Activated CD4-positive, alpha-beta T cell treated with anti-CD3 and anti-CD28 coated beads, Interleukin-2, amount 50 U/mL, for 24 hours (primary cell): ENCODE results near the gene GSTO1.
"Not testable (repeated sequence)": the region's sequence is repeated elsewhere in the genome, so short reads cannot be mapped to it uniquely, and the experiment has no call there.

Experiments used
- DNase-seq, 2 donors: peaks; one replicate each; pipeline ENCODE4 v3.0.0-alpha.2; 2020; ENCODE audit warnings: low read depth in 1 of 2, low spot score in 1 of 2

The GSTO1 gene

GRCh38 chr10:104254493-104255310, at the start of gene GSTO1:
Gene GSTO1, plus strand, starts transcription at chr10:104254892. Its CDS starts 37 bp downstream, at chr10:104254929.
- peak; percentile 24 to 46 for DNase-seq

GRCh38 chr10:104208730-104209129, 46.0 kb upstream of the GSTO1 start:
- DNase-seq, result no peak

GRCh38 chr10:104209575-104210198, 45.0 kb upstream of the GSTO1 start:
- DNase-seq, result peak in 1 of 2 donors; percentile 18

- DNase-seq, result no peak
Observed at GRCh38 chr10:104216631-104217030, 38.1 kb upstream of the GSTO1 start.

GRCh38 chr10:104218751-104219150, 35.9 kb upstream of the GSTO1 start:
- no peak for DNase-seq

GRCh38 chr10:104220522-104220921, 34.2 kb upstream of the GSTO1 start:
- no peak for DNase-seq

GRCh38 chr10:104223304-104223703, 31.4 kb upstream of the GSTO1 start:
- DNase-seq, result no peak

- no peak for DNase-seq
Observed at GRCh38 chr10:104230490-104230889, 24.2 kb upstream of the GSTO1 start.

- peak; percentile 99 for DNase-seq
Observed at GRCh38 chr10:104231784-104232612, 22.7 kb upstream of the GSTO1 start, which contains the start of gene CFAP43. Gene CFAP43, minus strand, starts transcription at chr10:104232364. Its CDS starts 118 bp downstream, at chr10:104232246.

- DNase-seq, result no peak
Observed at GRCh38 chr10:104232613-104233102, 22.0 kb upstream of the GSTO1 start.

GRCh38 chr10:104233817-104234216, 20.9 kb upstream of the GSTO1 start:
- no peak for DNase-seq

GRCh38 chr10:104234934-104235333, 19.8 kb upstream of the GSTO1 start:
- DNase-seq, result no peak

GRCh38 chr10:104235801-104236200, 18.9 kb upstream of the GSTO1 start:
- DNase-seq, result no peak

- DNase-seq, result no peak
Observed at GRCh38 chr10:104240078-104240477, 14.6 kb upstream of the GSTO1 start.

GRCh38 chr10:104242545-104242944, 12.1 kb upstream of the GSTO1 start:
- no peak for DNase-seq

GRCh38 chr10:104243009-104243408, 11.7 kb upstream of the GSTO1 start:
- DNase-seq, result not testable (repeated sequence)

- no peak for DNase-seq
Observed at GRCh38 chr10:104243512-104243911, 11.2 kb upstream of the GSTO1 start.

- no peak for DNase-seq
Observed at GRCh38 chr10:104245066-104245632, 9.5 kb upstream of the GSTO1 start.

GRCh38 chr10:104246976-104247375, 7.7 kb upstream of the GSTO1 start:
- no peak for DNase-seq

GRCh38 chr10:104247513-104248146, 7.1 kb upstream of the GSTO1 start:
- no peak for DNase-seq

GRCh38 chr10:104248931-104249330, 5.8 kb upstream of the GSTO1 start:
- not testable (repeated sequence) for DNase-seq
